ENCODE measurements around the gene HDAC4. TPM values are rescaled to one million over a fixed set of nuclear protein-coding genes. Genes with fewer than 3 reads are reported as not detected.

HDAC4 gene
- total RNA-seq, 1 experiment from 2014 or later = 40.1 TPM

- Histone ChIP-seq H3K27me3 (ENCODE audit: control insufficient read depth, insufficient read depth, low read length) (no peaks in the 10 kb centered on the region), H3K36me3 (ENCODE audit: control insufficient read depth, insufficient read depth, low read length) (no peaks in the 10 kb centered on the region), H3K27ac (ENCODE audit: low read length) (0 out of 2 replicates have a peak overlapping the region, but pooled peaks have one; percentile 29), H3K4me3 (ENCODE audit: low read depth in 2 of 2, low read length in 2 of 2) (no peak overlapping the region), H3K4me1 (ENCODE audit: control insufficient read depth, insufficient read depth, low read length) (peaks cover 10% of the 10 kb centered on the region; the same call in 1 of the 2 replicates), H3K9me3 (ENCODE audit: control insufficient read depth, insufficient read depth, low read depth, low read length) (no peaks in the 10 kb centered on the region)
- in situ Hi-C loops (cut with HindIII; ENCODE audit: low pct_unique_long_range_greater_than_20kb, low sequenced_read_pairs) (no loop called here), intact Hi-C loops (cut with micrococcal nuclease; ENCODE audit: unreplicated experiment) (no loop called here)
- TF ChIP-seq REST (IDR thresholded peaks at IDR 0.05; ENCODE audit: insufficient read depth in 1 of 2, low read depth in 2 of 2, low read length in 1 of 2) (no peak), CTCF (IDR thresholded peaks at IDR 0.05) (no peak), POLR2AphosphoS5 (IDR thresholded peaks at IDR 0.05; ENCODE audit: low read depth, low read length) (no peak), TCF7L2 (IDR thresholded peaks at IDR 0.05; ENCODE audit: low read depth, low read length) (no peak), SIN3A (IDR thresholded peaks at IDR 0.05; ENCODE audit: borderline replicate concordance, insufficient read depth, low read depth, low read length) (no peak)
- ChIA-PET CTCF (no interaction called here), POLR2A (no interaction called here)
- DNase-seq (ENCODE audit: low read depth, low spot score) (no peak), ATAC-seq (no peak)
- BruUV-seq (replicated peaks) = no TSS peak
Observed at GRCh38 chr2:239298116-239298804, 102.6 kb downstream of the HDAC4 start.

- no peak for TF ChIP-seq REST (IDR thresholded peaks at IDR 0.05; ENCODE audit: insufficient read depth in 1 of 2, low read depth in 2 of 2, low read length in 1 of 2)
- no peak for TF ChIP-seq CTCF (IDR thresholded peaks at IDR 0.05)
- TF ChIP-seq TCF7L2 (IDR thresholded peaks at IDR 0.05; ENCODE audit: low read depth, low read length) = no peak
- no peak for TF ChIP-seq POLR2AphosphoS5 (IDR thresholded peaks at IDR 0.05; ENCODE audit: low read depth, low read length)
- TF ChIP-seq SIN3A (IDR thresholded peaks at IDR 0.05; ENCODE audit: borderline replicate concordance, insufficient read depth, low read depth, low read length) = no peak
- peaks cover 10% of the 10 kb centered on the region; the same call in 1 of the 2 replicates for H3K4me1 ChIP-seq (ENCODE audit: control insufficient read depth, insufficient read depth, low read length)
- no TSS peak for BruUV-seq (replicated peaks)
- no peak for DNase-seq (ENCODE audit: low read depth, low spot score)
- intact Hi-C loops (cut with micrococcal nuclease; ENCODE audit: unreplicated experiment) (no loop called here), in situ Hi-C loops (cut with HindIII; ENCODE audit: low pct_unique_long_range_greater_than_20kb, low sequenced_read_pairs) (no loop called here)
- 0 out of 2 replicates have a peak overlapping the region, but pooled peaks have one; percentile 29 for H3K27ac ChIP-seq (ENCODE audit: low read length)
- no peaks in the 10 kb centered on the region for H3K9me3 ChIP-seq (ENCODE audit: control insufficient read depth, insufficient read depth, low read depth, low read length)
- POLR2A ChIA-PET = no interaction called here
- H3K36me3 ChIP-seq (ENCODE audit: control insufficient read depth, insufficient read depth, low read length) = no peaks in the 10 kb centered on the region
- peak overlapping the region in 1 of 2 experiments; percentile 32; a peak in 2 of 4 replicates for H3K4me3 ChIP-seq (ENCODE audit: low read depth in 2 of 2, low read length in 2 of 2)
- CTCF ChIA-PET = no interaction called here
- no peaks in the 10 kb centered on the region for H3K27me3 ChIP-seq (ENCODE audit: control insufficient read depth, insufficient read depth, low read length)
- 0 out of 2 replicates have a peak, but pooled peaks have one; percentile 32 for ATAC-seq
Observed at GRCh38 chr2:239297142-239298004, 103.4 kb downstream of the HDAC4 start.
